Trophoblast cell (in vitro differentiated cells and primary cell): ENCODE results near the gene NDUFAF2.

Source experiments
- DNase-seq, 2 donors: peaks; one replicate each; pipeline ENCODE4 v3.0.0-alpha.2; 2016
- H2AFZ ChIP-seq: 2 replicates; pipeline ENCODE4 v1.6.1; 2013; ENCODE audit warnings: low read length, moderate library complexity, mild to moderate bottlenecking; ENCODE audit not compliant: insufficient read depth, poor library complexity
- H2AK5ac ChIP-seq: 2 replicates; pipeline ENCODE4 v1.6.1; 2013; ENCODE audit warnings: mild to moderate bottlenecking, low read length
- H2BK120ac ChIP-seq: 2 replicates; pipeline ENCODE4 v1.6.1; 2013; ENCODE audit warnings: low read length, mild to moderate bottlenecking, moderate library complexity; ENCODE audit not compliant: insufficient read depth, poor library complexity
- H2BK12ac ChIP-seq: 2 replicates; pipeline ENCODE4 v1.6.1; 2013; ENCODE audit warnings: mild to moderate bottlenecking, low read length, moderate library complexity
- H2BK5ac ChIP-seq: 2 replicates; pipeline ENCODE4 v1.6.1; 2013; ENCODE audit warnings: low read length, low read depth, moderate library complexity, mild to moderate bottlenecking; ENCODE audit not compliant: poor library complexity
- H3K14ac ChIP-seq: 2 replicates; pipeline ENCODE4 v1.6.1; 2013; ENCODE audit warnings: mild to moderate bottlenecking, low read length
- H3K18ac ChIP-seq: 2 replicates; pipeline ENCODE4 v1.6.1; 2013; ENCODE audit warnings: mild to moderate bottlenecking, low read length
- H3K23ac ChIP-seq: 2 replicates; pipeline ENCODE4 v1.6.1; 2013; ENCODE audit warnings: low read length
- H3K27ac ChIP-seq: 2 replicates; pipeline ENCODE4 v1.5.1; 2013; ENCODE audit warnings: low read depth, mild to moderate bottlenecking, inconsistent platforms, low read length, moderate library complexity
- H3K27me3 ChIP-seq: 2 replicates; pipeline ENCODE4 v1.6.1; 2013; ENCODE audit warnings: inconsistent platforms, mild to moderate bottlenecking, low read length, moderate library complexity; ENCODE audit not compliant: insufficient read depth
- H3K36me3 ChIP-seq, 2 experiments: 1 replicate in 1 of 2; 2 replicates in 1 of 2; pipeline ENCODE4 v1.6.1; 2013; ENCODE audit warnings: low read length in 2 of 2, mild to moderate bottlenecking in 2 of 2, moderate library complexity in 1 of 2; ENCODE audit not compliant: insufficient read depth in 2 of 2, control insufficient read depth in 1 of 2
- H3K4ac ChIP-seq: 2 replicates; pipeline ENCODE4 v1.6.1; 2013; ENCODE audit warnings: low read depth, mild to moderate bottlenecking, low read length, moderate library complexity
- H3K4me1 ChIP-seq, 2 experiments: 1 replicate in 1 of 2; 2 replicates in 1 of 2; pipeline ENCODE4 v1.6.1; 2013; ENCODE audit warnings: low read length in 2 of 2, mild to moderate bottlenecking in 2 of 2, moderate library complexity in 1 of 2; ENCODE audit not compliant: insufficient read depth in 2 of 2, control insufficient read depth in 1 of 2
- H3K4me2 ChIP-seq: 2 replicates; pipeline ENCODE4 v1.6.1; 2013; ENCODE audit warnings: inconsistent platforms, mild to moderate bottlenecking, low read length, moderate library complexity
- H3K4me3 ChIP-seq: 2 replicates; pipeline ENCODE4 v1.5.1; 2013; ENCODE audit warnings: mild to moderate bottlenecking, low read depth, low read length, inconsistent platforms
- H3K79me1 ChIP-seq: one replicate; pipeline ENCODE4 v1.6.1; 2013; ENCODE audit warnings: low read length
- H3K79me2 ChIP-seq: 2 replicates; pipeline ENCODE4 v1.6.1; 2013; ENCODE audit warnings: low read length, mild to moderate bottlenecking; ENCODE audit not compliant: control insufficient read depth, insufficient read depth, poor library complexity
- H3K9ac ChIP-seq: 2 replicates; pipeline ENCODE4 v1.6.1; 2013; ENCODE audit warnings: mild to moderate bottlenecking, low read length
- H3K9me3 ChIP-seq: 2 replicates; pipeline ENCODE4 v1.6.1; 2013; ENCODE audit warnings: low read depth, mild to moderate bottlenecking, control low read depth, inconsistent platforms, low read length; ENCODE audit not compliant: insufficient read depth
- H4K12ac ChIP-seq: 2 replicates; pipeline ENCODE4 v1.6.1; 2013; ENCODE audit warnings: low read depth, mild to moderate bottlenecking, low read length, moderate library complexity
- H4K8ac ChIP-seq: 2 replicates; pipeline ENCODE4 v1.6.1; 2013; ENCODE audit warnings: low read depth, mild to moderate bottlenecking, low read length, moderate library complexity
- H4K91ac ChIP-seq: one replicate; pipeline ENCODE4 v1.6.1; 2013; ENCODE audit warnings: low read depth, mild to moderate bottlenecking, low read length, moderate library complexity
- WGBS: extraction: QIAGEN DNeasy Blood & Tissue Kit; methylation state at CpG from one replicate; pipeline ENCODE4 v1.1.7; 2013; ENCODE audit warnings: missing lambda C conversion rate; ENCODE audit not compliant: insufficient read length, insufficient coverage; ENCODE audit errors: extremely low coverage; 5-methylcytosine and 5-hydroxymethylcytosine counted together

NDUFAF2 gene

GRCh38 chr5:61055434-61056006, 110.5 kb downstream of the NDUFAF2 start:
- Histone ChIP-seq H3K36me3 (no peaks in the 10 kb centered on the region), H3K4me2 (no peak overlapping the region), H3K14ac (no peak overlapping the region), H3K27ac (no peak overlapping the region), H3K79me2 (no peaks in the 10 kb centered on the region), H3K4me1 (no peaks in the 10 kb centered on the region), H2AK5ac (no peak overlapping the region), H2BK5ac (no peak overlapping the region), H3K9ac (no peak overlapping the region), H3K4ac (no peak overlapping the region), H4K91ac (no peak overlapping the region), H3K4me3 (no peak overlapping the region), H3K27me3 (no peaks in the 10 kb centered on the region), H3K9me3 (no peaks in the 10 kb centered on the region), H3K23ac (no peak overlapping the region), H4K12ac (no peak overlapping the region), H2BK120ac (no peak overlapping the region), H2AFZ (no peak overlapping the region), H3K18ac (no peak overlapping the region), H3K79me1 (no peaks in the 10 kb centered on the region), H2BK12ac (no peak overlapping the region), H4K8ac (no peak overlapping the region)
- peak; percentile 1 to 64 for DNase-seq

- no peak overlapping the region for H2AK5ac ChIP-seq
- no peaks in the 10 kb centered on the region for H3K79me2 ChIP-seq
- no peak overlapping the region for H3K4ac ChIP-seq
- no peak overlapping the region for H3K4me3 ChIP-seq
- H4K12ac ChIP-seq: no peak overlapping the region
- no peak for DNase-seq
- no peaks in the 10 kb centered on the region for H3K27me3 ChIP-seq
- H3K4me1 ChIP-seq: no peaks in the 10 kb centered on the region
- H2AFZ ChIP-seq: no peak overlapping the region
- H2BK12ac ChIP-seq: no peak overlapping the region
- no peaks in the 10 kb centered on the region for H3K9me3 ChIP-seq
- H3K4me2 ChIP-seq: no peak overlapping the region
- H3K27ac ChIP-seq: no peak overlapping the region
- H3K36me3 ChIP-seq: no peaks in the 10 kb centered on the region
- no peaks in the 10 kb centered on the region for H3K79me1 ChIP-seq
- no peak overlapping the region for H3K23ac ChIP-seq
- H4K91ac ChIP-seq: no peak overlapping the region
- H2BK120ac ChIP-seq: no peak overlapping the region
- no peak overlapping the region for H3K14ac ChIP-seq
- no peak overlapping the region for H3K18ac ChIP-seq
- H2BK5ac ChIP-seq: no peak overlapping the region
- H4K8ac ChIP-seq: no peak overlapping the region
- H3K9ac ChIP-seq: no peak overlapping the region
These were observed 114.5 kb downstream of the NDUFAF2 start for GRCh38 chr5:61059499-61059898.

- Histone ChIP-seq H3K4me2 (no peak overlapping the region), H3K23ac (no peak overlapping the region), H3K9ac (no peak overlapping the region), H3K4me3 (no peak overlapping the region), H4K91ac (no peak overlapping the region), H4K8ac (no peak overlapping the region), H3K18ac (no peak overlapping the region), H4K12ac (no peak overlapping the region), H2AFZ (no peak overlapping the region), H2BK12ac (no peak overlapping the region), H3K4ac (no peak overlapping the region), H3K4me1 (no peaks in the 10 kb centered on the region), H3K27ac (no peak overlapping the region), H3K9me3 (no peaks in the 10 kb centered on the region), H2BK120ac (no peak overlapping the region), H3K79me1 (no peaks in the 10 kb centered on the region), H3K27me3 (no peaks in the 10 kb centered on the region), H3K79me2 (no peaks in the 10 kb centered on the region), H3K14ac (no peak overlapping the region), H2BK5ac (no peak overlapping the region), H2AK5ac (no peak overlapping the region), H3K36me3 (no peaks in the 10 kb centered on the region)
- DNase-seq: no peak
These were observed 124.1 kb downstream of the NDUFAF2 start for GRCh38 chr5:61069150-61069549.

GRCh38 chr5:61071526-61071925, 126.5 kb downstream of the NDUFAF2 start:
- peak; percentile 15 to 34 for DNase-seq
- Histone ChIP-seq H2AFZ (no peak overlapping the region), H3K18ac (no peak overlapping the region), H3K9ac (no peak overlapping the region), H4K91ac (no peak overlapping the region), H4K8ac (no peak overlapping the region), H3K14ac (no peak overlapping the region), H3K4me1 (no peaks in the 10 kb centered on the region), H2BK5ac (no peak overlapping the region), H2BK120ac (no peak overlapping the region), H3K4ac (no peak overlapping the region), H3K79me1 (no peaks in the 10 kb centered on the region), H3K79me2 (no peaks in the 10 kb centered on the region), H3K27ac (no peak overlapping the region), H2BK12ac (no peak overlapping the region), H3K4me3 (no peak overlapping the region), H3K36me3 (no peaks in the 10 kb centered on the region), H3K4me2 (no peak overlapping the region), H2AK5ac (no peak overlapping the region), H3K23ac (no peak overlapping the region), H4K12ac (no peak overlapping the region), H3K9me3 (no peaks in the 10 kb centered on the region), H3K27me3 (no peaks in the 10 kb centered on the region)

GRCh38 chr5:61076626-61077025, 131.6 kb downstream of the NDUFAF2 start:
- Histone ChIP-seq H3K23ac (no peak overlapping the region), H3K27me3 (no peaks in the 10 kb centered on the region), H3K79me2 (no peaks in the 10 kb centered on the region), H2AK5ac (no peak overlapping the region), H3K36me3 (no peaks in the 10 kb centered on the region), H2BK5ac (no peak overlapping the region), H3K4ac (no peak overlapping the region), H2BK120ac (no peak overlapping the region), H4K91ac (no peak overlapping the region), H4K12ac (no peak overlapping the region), H4K8ac (no peak overlapping the region), H2BK12ac (no peak overlapping the region), H2AFZ (no peak overlapping the region), H3K4me2 (no peak overlapping the region), H3K14ac (no peak overlapping the region), H3K9me3 (no peaks in the 10 kb centered on the region), H3K18ac (no peak overlapping the region), H3K79me1 (no peaks in the 10 kb centered on the region), H3K9ac (no peak overlapping the region), H3K4me3 (no peak overlapping the region), H3K27ac (no peak overlapping the region), H3K4me1 (no peaks in the 10 kb centered on the region)
- WGBS: no CpG with 5 or more reads among the region's 1 CpG
- DNase-seq: no peak
